Hepatocyte (in vitro differentiated cells): ENCODE measurements around the gene H6PD. TPM values are rescaled to one million over a fixed set of nuclear protein-coding genes. Genes with fewer than 3 reads are reported as not detected.

ENCODE experiments used
- DNase-seq: peaks from one replicate; pipeline ENCODE4 v3.0.0-alpha.2; 2016; ENCODE audit warnings: low spot score
- H2AFZ ChIP-seq: fragments of 200-600 bp; sonication (generic); 2 replicates; pipeline ENCODE4 v1.6.0; 2016; ENCODE audit warnings: antibody characterized with exemption, mild to moderate bottlenecking
- H3K27ac ChIP-seq: fragments of 200-600 bp; sonication (generic); 2 replicates; pipeline ENCODE4 v1.5.1; 2016; ENCODE audit warnings: mild to moderate bottlenecking
- H3K27me3 ChIP-seq: fragments of 200-600 bp; sonication (generic); 2 replicates; pipeline ENCODE4 v1.6.1; 2016
- H3K36me3 ChIP-seq: fragments of 200-600 bp; sonication (generic); replicated peaks from 2 replicates; pipeline ENCODE4 v1.5.1; 2016; ENCODE audit warnings: low read depth; ENCODE audit not compliant: insufficient read depth
- H3K4me1 ChIP-seq: fragments of 200-600 bp; sonication (generic); 2 replicates; pipeline ENCODE4 v1.5.1; 2016; ENCODE audit warnings: mild to moderate bottlenecking, moderate library complexity; ENCODE audit not compliant: insufficient read depth
- H3K4me2 ChIP-seq: fragments of 200-600 bp; sonication (generic); 2 replicates; pipeline ENCODE4 v1.6.0; 2016
- H3K4me3 ChIP-seq: fragments of 200-600 bp; sonication (generic); 2 replicates; pipeline ENCODE4 v1.5.1; 2016; ENCODE audit warnings: mild to moderate bottlenecking
- H3K79me2 ChIP-seq: fragments of 200-600 bp; sonication (generic); 2 replicates; pipeline ENCODE4 v1.6.0; 2017; ENCODE audit warnings: mild to moderate bottlenecking
- H3K9me2 ChIP-seq: fragments of 200-600 bp; sonication (generic); replicated peaks from 2 replicates; pipeline ENCODE4 v1.6.0; 2017; ENCODE audit warnings: mild to moderate bottlenecking; ENCODE audit not compliant: insufficient read depth
- H3K9me3 ChIP-seq: fragments of 200-600 bp; sonication (generic); 2 replicates; pipeline ENCODE4 v1.5.1; 2016; ENCODE audit warnings: low read depth, mild to moderate bottlenecking
- H4K20me1 ChIP-seq: fragments of 200-600 bp; sonication (generic); 2 replicates; pipeline ENCODE4 v1.6.0; 2016; ENCODE audit warnings: mild to moderate bottlenecking; ENCODE audit not compliant: insufficient read depth, poor library complexity, severe bottlenecking
- EZH2 ChIP-seq: fragments of 200-600 bp; sonication (generic); IDR thresholded peaks from 2 replicates; pipeline ENCODE4 v1.6.1; 2016; ENCODE audit warnings: antibody characterized with exemption, mild to moderate bottlenecking, borderline replicate concordance
- EZH2phosphoT487 ChIP-seq: fragments of 200-600 bp; sonication (generic); IDR thresholded peaks from one replicate; pipeline ENCODE4 v1.6.1; 2018; ENCODE audit warnings: antibody characterized with exemption, mild to moderate bottlenecking, low read depth, moderate library complexity; ENCODE audit not compliant: unreplicated experiment, severe bottlenecking
- WGBS: methylation state at CpG from one replicate; pipeline ENCODE4 v1.1.6; 2016; ENCODE audit warnings: low lambda C conversion rate; ENCODE audit errors: missing lambda C conversion rate; 5-methylcytosine and 5-hydroxymethylcytosine counted together
- polyA plus RNA-seq: library from polyadenylated mRNA; unstranded; fragments of >200 nt; fragmentation: Nextera tagmentation; extraction: Ambion mirVana; gene quantifications from 2 replicates; pipeline ENCODE4 v1.2.1, GENCODE V29; 2016
- total RNA-seq: library from RNA; depleted of rRNA; stranded (reverse); fragments of >200 nt; gene quantifications from 2 replicates; pipeline ENCODE4 v1.2.3, GENCODE V29; 2014
- TF ChIP-seq, protein P1 (sequence below): fragments of 200-600 bp; sonication (generic); IDR thresholded peaks from 2 replicates; pipeline ENCODE4 v1.5.1; 2016; ENCODE audit warnings: antibody characterized with exemption, mild to moderate bottlenecking; ENCODE audit not compliant: poor library complexity

Gene H6PD
- total and polyA plus RNA-seq, 2 experiments from 2014 or later, result 26.3 to 54.8 TPM

DNA sequence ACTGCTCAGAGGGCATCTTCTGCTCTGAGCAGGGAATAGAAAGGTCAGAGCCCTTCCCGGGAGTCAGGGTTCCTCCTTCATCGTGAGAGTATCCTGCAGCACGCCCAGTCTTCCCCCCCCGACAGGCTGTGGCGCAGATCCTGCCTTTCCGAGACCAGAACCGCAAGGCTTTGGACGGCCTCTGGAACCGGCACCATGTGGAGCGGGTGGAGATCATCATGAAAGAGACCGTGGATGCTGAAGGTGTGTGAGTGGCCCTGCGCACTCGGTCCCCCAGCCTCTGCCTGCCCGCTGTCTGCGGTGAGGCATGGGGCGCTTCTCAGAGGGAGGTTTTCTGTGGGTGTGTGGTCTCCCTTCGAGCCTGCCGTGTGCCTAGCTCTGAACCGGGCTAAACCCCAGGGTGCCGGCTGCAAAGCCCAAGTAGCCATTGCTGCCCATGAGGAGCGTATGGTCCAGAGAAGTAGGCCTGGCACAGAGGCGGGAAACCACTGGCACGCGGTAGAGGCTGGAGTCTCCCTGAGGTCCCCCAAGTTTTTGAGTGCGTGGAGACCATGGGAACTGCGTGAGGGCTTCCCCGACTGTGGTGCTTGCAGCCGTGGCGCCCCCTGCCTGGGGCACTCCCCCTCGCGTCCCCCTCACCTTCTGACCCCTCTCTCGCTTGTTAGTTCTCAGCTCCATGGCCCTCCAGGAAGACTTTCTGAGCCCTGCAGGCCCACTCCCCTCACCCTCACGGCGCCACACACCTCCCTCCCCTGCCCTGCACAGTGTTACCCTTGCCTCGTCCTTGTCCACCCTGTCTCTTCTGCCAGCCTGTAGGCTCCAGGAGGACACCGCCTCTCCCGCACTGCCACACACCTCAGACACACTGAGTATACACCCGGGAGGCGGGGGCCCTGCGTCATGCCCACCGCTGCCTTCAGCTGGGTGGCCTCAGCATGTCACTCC, 12.5 kb downstream of the H6PD start:
- H3K4me3 ChIP-seq, result no peak overlapping the region
- WGBS, result 95% methylated on average over 39 of the region's 41 CpGs
- peaks cover 22% of the 10 kb centered on the region for H3K79me2 ChIP-seq
- H3K27ac ChIP-seq, result no peak overlapping the region
- no peaks in the 10 kb centered on the region for H3K9me3 ChIP-seq
- H3K4me2 ChIP-seq, result no peak overlapping the region
- H2AFZ ChIP-seq, result no peak overlapping the region
- no peaks in the 10 kb centered on the region for H3K9me2 ChIP-seq
- peaks cover 3% of the 10 kb centered on the region for H4K20me1 ChIP-seq
- no peaks in the 10 kb centered on the region for H3K36me3 ChIP-seq
- no peak for TF ChIP-seq EZH2
- no peaks in the 10 kb centered on the region for H3K27me3 ChIP-seq
- H3K4me1 ChIP-seq, result peaks cover 30% of the 10 kb centered on the region
- DNase-seq, result no peak

DNA sequence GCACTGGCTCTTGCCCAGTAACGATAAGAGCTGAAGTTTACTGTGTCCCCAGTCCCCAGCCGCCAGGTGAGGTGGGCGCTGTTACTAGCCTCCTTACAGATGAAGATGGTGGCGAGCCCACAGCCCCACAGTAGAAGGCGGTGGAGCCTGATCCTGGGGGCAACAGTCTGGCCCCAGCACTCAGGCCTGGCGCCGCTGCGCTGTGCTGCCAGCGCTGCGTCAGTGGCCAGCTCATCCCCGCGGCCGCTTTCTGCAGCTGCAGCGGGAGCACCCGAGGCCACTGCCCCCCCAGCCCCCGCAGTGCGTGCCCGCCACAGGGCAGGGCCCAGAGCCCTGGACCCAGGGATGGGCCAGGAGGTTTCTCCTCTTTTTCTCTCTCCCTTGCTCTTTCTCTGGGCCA, 13.3 kb downstream of the H6PD start:
- Histone ChIP-seq H3K4me1 (peaks cover 27% of the 10 kb centered on the region), H3K4me3 (no peak overlapping the region), H3K27ac (no peak overlapping the region), H3K27me3 (no peaks in the 10 kb centered on the region), H3K9me2 (no peaks in the 10 kb centered on the region), H3K9me3 (no peaks in the 10 kb centered on the region), H3K79me2 (peaks cover 23% of the 10 kb centered on the region), H3K36me3 (no peaks in the 10 kb centered on the region), H2AFZ (no peak overlapping the region), H4K20me1 (peaks cover 3% of the 10 kb centered on the region), H3K4me2 (no peak overlapping the region)
- WGBS, result over 99% methylated on average over 18 of the region's 18 CpGs
- DNase-seq, result no peak
- TF ChIP-seq EZH2phosphoT487, result no peak
- TF ChIP-seq, protein P1, sequence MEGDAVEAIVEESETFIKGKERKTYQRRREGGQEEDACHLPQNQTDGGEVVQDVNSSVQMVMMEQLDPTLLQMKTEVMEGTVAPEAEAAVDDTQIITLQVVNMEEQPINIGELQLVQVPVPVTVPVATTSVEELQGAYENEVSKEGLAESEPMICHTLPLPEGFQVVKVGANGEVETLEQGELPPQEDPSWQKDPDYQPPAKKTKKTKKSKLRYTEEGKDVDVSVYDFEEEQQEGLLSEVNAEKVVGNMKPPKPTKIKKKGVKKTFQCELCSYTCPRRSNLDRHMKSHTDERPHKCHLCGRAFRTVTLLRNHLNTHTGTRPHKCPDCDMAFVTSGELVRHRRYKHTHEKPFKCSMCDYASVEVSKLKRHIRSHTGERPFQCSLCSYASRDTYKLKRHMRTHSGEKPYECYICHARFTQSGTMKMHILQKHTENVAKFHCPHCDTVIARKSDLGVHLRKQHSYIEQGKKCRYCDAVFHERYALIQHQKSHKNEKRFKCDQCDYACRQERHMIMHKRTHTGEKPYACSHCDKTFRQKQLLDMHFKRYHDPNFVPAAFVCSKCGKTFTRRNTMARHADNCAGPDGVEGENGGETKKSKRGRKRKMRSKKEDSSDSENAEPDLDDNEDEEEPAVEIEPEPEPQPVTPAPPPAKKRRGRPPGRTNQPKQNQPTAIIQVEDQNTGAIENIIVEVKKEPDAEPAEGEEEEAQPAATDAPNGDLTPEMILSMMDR, result no peak
- TF ChIP-seq EZH2, result no peak

DNA sequence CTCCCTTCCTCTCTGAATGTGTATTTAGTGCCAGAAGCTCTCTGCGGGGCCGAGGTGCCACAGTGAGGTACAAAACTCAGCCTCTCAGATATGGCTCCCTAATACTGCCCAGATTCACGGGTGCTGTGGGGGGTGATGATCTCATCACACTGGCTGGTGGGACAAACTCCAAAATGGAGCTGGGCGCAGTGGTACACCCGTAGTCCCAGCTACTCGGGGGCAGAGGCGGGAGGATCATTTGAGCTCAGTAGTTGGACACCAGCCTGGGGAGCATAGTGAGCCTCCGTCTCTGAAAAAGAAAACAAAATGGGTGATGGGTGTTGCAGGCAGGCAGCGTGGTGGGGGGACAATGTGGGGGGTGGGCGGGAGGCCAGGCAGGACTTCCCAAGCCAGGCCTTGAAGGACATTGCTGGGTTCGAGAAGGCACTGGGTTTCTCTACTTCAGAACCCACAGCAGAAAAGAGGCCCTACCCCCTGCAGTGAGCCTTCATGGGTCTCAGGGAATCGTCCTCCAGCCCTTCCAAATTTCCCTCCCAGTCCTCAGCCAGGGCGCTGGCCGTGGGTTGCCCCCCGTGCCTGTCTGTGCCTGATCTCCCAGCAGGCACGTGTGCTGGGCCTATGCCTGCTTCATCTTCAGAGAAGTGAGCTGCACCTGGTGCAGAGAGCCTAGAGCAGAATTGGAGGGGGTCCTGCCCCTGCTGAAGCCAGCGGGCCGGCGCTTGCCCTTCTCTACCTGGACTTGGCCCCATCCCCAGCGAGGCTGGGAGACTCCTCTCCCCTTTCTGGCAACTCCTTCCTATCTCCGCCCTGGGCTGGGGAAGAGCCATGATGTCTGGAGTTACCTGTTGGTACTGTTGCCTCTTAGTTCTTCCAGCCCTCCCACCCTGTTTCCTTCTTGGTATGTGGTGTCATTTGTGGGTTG, 14.0 kb downstream of the H6PD start:
- Histone ChIP-seq H4K20me1 (peaks cover 3% of the 10 kb centered on the region), H3K27me3 (no peaks in the 10 kb centered on the region), H3K4me1 (peaks cover 32% of the 10 kb centered on the region), H3K4me3 (no peak overlapping the region), H3K27ac (peak overlapping the region; percentile 39), H2AFZ (no peak overlapping the region), H3K36me3 (no peaks in the 10 kb centered on the region), H3K9me2 (no peaks in the 10 kb centered on the region), H3K4me2 (peak overlapping the region; percentile 17), H3K9me3 (no peaks in the 10 kb centered on the region), H3K79me2 (peaks cover 17% of the 10 kb centered on the region)
- TF ChIP-seq, protein P1, result no peak
- TF ChIP-seq EZH2, result no peak
- no peak for TF ChIP-seq EZH2phosphoT487
- no peak for DNase-seq
- WGBS, result 94% methylated on average over 19 of the region's 21 CpGs

DNA sequence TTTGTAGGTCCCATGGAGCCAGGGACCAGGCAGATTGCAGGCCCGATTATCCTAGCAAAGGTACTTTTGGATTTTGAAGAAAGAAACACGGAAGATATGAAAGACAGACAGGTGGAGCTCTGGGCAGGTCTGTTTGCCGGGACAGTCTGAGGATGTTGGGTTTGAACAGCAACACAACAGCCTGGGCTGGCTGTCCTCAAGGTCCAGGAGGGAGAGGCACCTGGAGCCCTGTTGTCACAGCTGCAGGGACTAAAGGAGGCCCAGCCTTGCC, 14.6 kb downstream of the H6PD start:
- Histone ChIP-seq H3K9me3 (no peaks in the 10 kb centered on the region), H3K79me2 (peaks cover 15% of the 10 kb centered on the region), H4K20me1 (peaks cover 3% of the 10 kb centered on the region), H3K27ac (peak overlapping the region; percentile 39), H3K36me3 (no peaks in the 10 kb centered on the region), H3K4me2 (peak overlapping the region; percentile 17), H3K9me2 (no peaks in the 10 kb centered on the region), H3K4me3 (no peak overlapping the region), H3K4me1 (peaks cover 37% of the 10 kb centered on the region), H3K27me3 (no peaks in the 10 kb centered on the region), H2AFZ (no peak overlapping the region)
- 84% methylated on average over 3 of the region's 3 CpGs for WGBS
- no peak for DNase-seq
- TF ChIP-seq EZH2phosphoT487, result no peak
- TF ChIP-seq EZH2, result no peak
- TF ChIP-seq, protein P1, result no peak
